ENCODE data around the gene TMEM212. TPM values are rescaled to one million over a fixed set of nuclear protein-coding genes. Genes with fewer than 3 reads are reported as not detected.
"Not testable (repeated sequence)": the region's sequence is repeated elsewhere in the genome, so short reads cannot be mapped to it uniquely, and the experiment has no call there.

The TMEM212 gene
- polyA plus RNA-seq, 2 of the 4 experiments (the other 2 are of a cell fraction) = not detected

DNA sequence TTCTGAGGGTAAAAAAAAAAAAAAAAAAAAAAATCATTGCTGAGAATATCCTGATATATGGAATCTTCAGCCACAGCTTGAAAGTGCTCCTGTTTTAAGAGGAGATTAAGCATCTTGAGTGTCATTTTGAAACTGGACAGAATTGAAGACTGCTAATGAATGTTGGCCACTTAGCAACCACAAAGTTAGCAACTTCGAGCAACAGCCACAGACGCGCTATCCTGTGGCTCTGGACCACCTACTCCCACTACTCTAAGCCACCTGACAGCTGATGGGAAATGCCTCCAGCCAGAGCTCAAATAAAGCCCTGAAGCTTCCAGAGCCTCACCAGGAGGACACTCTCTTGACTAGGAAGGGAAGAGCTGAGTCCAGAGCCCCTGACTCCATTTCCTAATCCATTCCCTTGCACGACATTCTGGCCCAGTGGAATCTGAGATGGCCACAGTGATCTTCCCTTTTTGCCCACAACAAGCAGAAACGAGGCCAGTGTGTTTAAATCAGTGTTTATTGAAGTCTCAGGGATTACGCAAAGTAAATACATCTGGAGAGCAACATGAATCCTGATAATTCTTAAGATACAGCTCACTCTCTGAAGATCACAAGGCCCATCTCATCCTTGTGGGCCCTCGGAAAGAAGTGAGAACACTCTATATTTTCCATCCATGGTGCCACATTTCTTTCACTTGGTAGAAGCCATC, 58.6 kb downstream of the TMEM212 start (continued):
- TF ChIP-seq MYC (IDR thresholded peaks at IDR 0.05; ENCODE audit: borderline replicate concordance, low read length) = no peak
- no peak for TF ChIP-seq CBX2 (IDR thresholded peaks at IDR 0.05; ENCODE audit: borderline replicate concordance, low read depth)
- TF ChIP-seq, protein P1, sequence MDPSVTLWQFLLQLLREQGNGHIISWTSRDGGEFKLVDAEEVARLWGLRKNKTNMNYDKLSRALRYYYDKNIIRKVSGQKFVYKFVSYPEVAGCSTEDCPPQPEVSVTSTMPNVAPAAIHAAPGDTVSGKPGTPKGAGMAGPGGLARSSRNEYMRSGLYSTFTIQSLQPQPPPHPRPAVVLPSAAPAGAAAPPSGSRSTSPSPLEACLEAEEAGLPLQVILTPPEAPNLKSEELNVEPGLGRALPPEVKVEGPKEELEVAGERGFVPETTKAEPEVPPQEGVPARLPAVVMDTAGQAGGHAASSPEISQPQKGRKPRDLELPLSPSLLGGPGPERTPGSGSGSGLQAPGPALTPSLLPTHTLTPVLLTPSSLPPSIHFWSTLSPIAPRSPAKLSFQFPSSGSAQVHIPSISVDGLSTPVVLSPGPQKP (IDR thresholded peaks at IDR 0.05; ENCODE audit: low read depth, low read length) = no peak
- no peak for TF ChIP-seq NFE2L2 (conservative IDR thresholded peaks at IDR 0.05; ENCODE audit: low read length)
- no peak for TF ChIP-seq ZSCAN20 (CRISPR knock-in tag; IDR thresholded peaks at IDR 0.05)
- no peak for TF ChIP-seq NPAS2 (CRISPR knock-in tag; IDR thresholded peaks at IDR 0.05; ENCODE audit: borderline replicate concordance)
- peak in 1 of 2 experiments; percentile 86; a peak in 2 of 4 replicates for TF ChIP-seq CEBPB (IDR thresholded peaks at IDR 0.05)

DNA sequence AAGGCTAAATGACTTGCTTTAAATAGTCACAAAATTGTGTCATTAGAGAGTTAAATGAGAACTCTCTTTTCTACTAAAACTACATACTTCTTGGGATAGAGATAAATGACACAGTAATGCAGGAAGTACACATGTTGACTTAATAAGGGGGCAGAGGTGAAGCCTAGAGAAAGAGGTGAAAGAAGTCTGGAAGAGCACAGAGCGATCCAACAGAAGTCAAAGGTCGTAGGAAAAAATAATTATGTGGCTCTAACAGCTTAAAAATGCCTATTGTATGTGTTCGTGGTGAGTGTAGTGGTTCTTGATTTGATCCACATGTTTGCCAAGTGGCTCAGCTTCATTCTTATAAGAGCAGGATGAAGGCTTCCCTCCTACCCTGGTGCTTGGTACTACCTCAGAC, 61.7 kb downstream of the TMEM212 start:
- CTCF ChIA-PET = no interaction called here
- FAIRE-seq (no peak), ATAC-seq (no peak), DNase-seq (ENCODE audit: low read depth in 1 of 2, low spot score in 1 of 2) (no peak)
- H3K27ac ChIP-seq = peak overlapping the region in 1 of 2 experiments; percentile 58; a peak in 2 of 6 replicates
- WGBS (ENCODE audit: missing lambda C conversion rate) = 67% methylated on average over 3 of the region's 3 CpGs
- POLR2A ChIA-PET = no interaction called here
- peaks cover 23% of the 10 kb centered on the region for H3K4me1 ChIP-seq
- no peak overlapping the region for H3K4me3 ChIP-seq
- no peaks in the 10 kb centered on the region for H3K9me3 ChIP-seq
- H3K4me2 ChIP-seq = no peak overlapping the region
- TF ChIP-seq ZNF302 (CRISPR knock-in tag; IDR thresholded peaks at IDR 0.05) = no peak
- no peak for TF ChIP-seq SREBF2 (IDR thresholded peaks at IDR 0.05)
- no peak for TF ChIP-seq POLR2A (IDR thresholded peaks at IDR 0.05; ENCODE audit: low read length)
- no peak for TF ChIP-seq ZC3H11A (IDR thresholded peaks at IDR 0.05)
- no peak for TF ChIP-seq EHMT2 (IDR thresholded peaks at IDR 0.05; ENCODE audit: low read depth)
- TF ChIP-seq RFX5 (IDR thresholded peaks at IDR 0.05) = no peak
- no peak for TF ChIP-seq MAFK (IDR thresholded peaks at IDR 0.05; ENCODE audit: partially characterized antibody)
- TF ChIP-seq, protein P2, sequence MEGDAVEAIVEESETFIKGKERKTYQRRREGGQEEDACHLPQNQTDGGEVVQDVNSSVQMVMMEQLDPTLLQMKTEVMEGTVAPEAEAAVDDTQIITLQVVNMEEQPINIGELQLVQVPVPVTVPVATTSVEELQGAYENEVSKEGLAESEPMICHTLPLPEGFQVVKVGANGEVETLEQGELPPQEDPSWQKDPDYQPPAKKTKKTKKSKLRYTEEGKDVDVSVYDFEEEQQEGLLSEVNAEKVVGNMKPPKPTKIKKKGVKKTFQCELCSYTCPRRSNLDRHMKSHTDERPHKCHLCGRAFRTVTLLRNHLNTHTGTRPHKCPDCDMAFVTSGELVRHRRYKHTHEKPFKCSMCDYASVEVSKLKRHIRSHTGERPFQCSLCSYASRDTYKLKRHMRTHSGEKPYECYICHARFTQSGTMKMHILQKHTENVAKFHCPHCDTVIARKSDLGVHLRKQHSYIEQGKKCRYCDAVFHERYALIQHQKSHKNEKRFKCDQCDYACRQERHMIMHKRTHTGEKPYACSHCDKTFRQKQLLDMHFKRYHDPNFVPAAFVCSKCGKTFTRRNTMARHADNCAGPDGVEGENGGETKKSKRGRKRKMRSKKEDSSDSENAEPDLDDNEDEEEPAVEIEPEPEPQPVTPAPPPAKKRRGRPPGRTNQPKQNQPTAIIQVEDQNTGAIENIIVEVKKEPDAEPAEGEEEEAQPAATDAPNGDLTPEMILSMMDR (IDR thresholded peaks at IDR 0.05) = no peak
- no peak for TF ChIP-seq TP53 (CRISPR knock-in tag; IDR thresholded peaks at IDR 0.05)
- TF ChIP-seq, protein P3, sequence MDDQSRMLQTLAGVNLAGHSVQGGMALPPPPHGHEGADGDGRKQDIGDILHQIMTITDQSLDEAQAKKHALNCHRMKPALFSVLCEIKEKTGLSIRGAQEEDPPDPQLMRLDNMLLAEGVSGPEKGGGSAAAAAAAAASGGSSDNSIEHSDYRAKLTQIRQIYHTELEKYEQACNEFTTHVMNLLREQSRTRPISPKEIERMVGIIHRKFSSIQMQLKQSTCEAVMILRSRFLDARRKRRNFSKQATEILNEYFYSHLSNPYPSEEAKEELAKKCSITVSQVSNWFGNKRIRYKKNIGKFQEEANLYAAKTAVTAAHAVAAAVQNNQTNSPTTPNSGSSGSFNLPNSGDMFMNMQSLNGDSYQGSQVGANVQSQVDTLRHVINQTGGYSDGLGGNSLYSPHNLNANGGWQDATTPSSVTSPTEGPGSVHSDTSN (IDR thresholded peaks at IDR 0.05) = no peak
- TF ChIP-seq CHD4 (IDR thresholded peaks at IDR 0.05; ENCODE audit: borderline replicate concordance) = no peak
- no peak for TF ChIP-seq JUN (IDR thresholded peaks at IDR 0.05)
- TF ChIP-seq GATA3 (IDR thresholded peaks at IDR 0.05; ENCODE audit: borderline replicate concordance) = no peak
- TF ChIP-seq ZFP36 (IDR thresholded peaks at IDR 0.05; ENCODE audit: borderline replicate concordance, partially characterized antibody) = no peak
- no peak for TF ChIP-seq HOXA7 (CRISPR knock-in tag; IDR thresholded peaks at IDR 0.05)
- no peak for TF ChIP-seq PHF8 (IDR thresholded peaks at IDR 0.05; ENCODE audit: borderline replicate concordance, low read depth)

DNA sequence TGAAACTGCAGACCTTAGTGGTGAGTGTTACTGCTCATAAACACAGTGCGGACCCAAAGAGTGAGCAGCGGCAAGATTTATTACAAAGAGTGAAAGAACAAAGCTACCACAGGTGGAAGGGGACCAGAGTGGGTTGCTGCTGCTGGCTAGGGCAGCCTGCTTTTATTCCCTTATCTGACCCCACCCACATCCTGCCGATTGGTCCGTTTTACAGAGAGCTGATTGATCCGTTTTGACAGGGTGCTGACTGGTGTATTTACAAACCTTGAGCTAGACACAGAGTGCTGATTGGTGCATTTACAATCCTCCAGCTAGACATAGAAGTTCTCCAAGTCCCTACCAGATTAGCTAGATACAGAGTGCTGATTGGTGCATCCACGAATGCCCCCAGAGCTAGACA, 63.4 kb downstream of the TMEM212 start:
- H3K27ac ChIP-seq; DNase-seq (ENCODE audit: low read depth in 1 of 2, low spot score in 1 of 2); H3K4me3 ChIP-seq; FAIRE-seq; ATAC-seq; POLR2A ChIA-PET; H3K9me3 ChIP-seq; CTCF ChIA-PET; H3K4me2 ChIP-seq: not testable (repeated sequence)
- WGBS (ENCODE audit: missing lambda C conversion rate) = 97% methylated on average over 6 of the region's 6 CpGs
- peaks cover 13% of the 10 kb centered on the region for H3K4me1 ChIP-seq

Data from A549 (cell line).